WTC11 (cell line): ENCODE results near the gene FAM177A1. TPM values are rescaled to one million over a fixed set of nuclear protein-coding genes. Genes with fewer than 3 reads are reported as not detected.

Experiments used
- ATAC-seq: fragments of 200-7000 bp; cut with Tn5 transposase; 2 replicates; pipeline ENCODE4 v1.10.0; 2021; ENCODE audit warnings: mild to moderate bottlenecking, moderate library complexity
- CTCF ChIA-PET: fragments of 300-600 bp; sonication (Branson Sonifier 250); formaldehyde crosslinking; loops from one replicate; lab custom pipeline; 2021; ENCODE audit warnings: antibody characterized with exemption; lab: Charles Lee
- POLR2A ChIA-PET: fragments of 350-600 bp; sonication (Branson Sonifier 250); formaldehyde crosslinking; loops from one replicate; lab custom pipeline; 2021; ENCODE audit warnings: antibody characterized with exemption; lab: Charles Lee
- DNase-seq: peaks from one replicate; pipeline ENCODE4 v3.0.0; 2021; ENCODE audit warnings: low spot score
- H3K27ac Mint-ChIP-seq: 2 replicates; pipeline ENCODE4 v1.8.0; 2021; ENCODE audit warnings: mixed read lengths
- H3K27me3 Mint-ChIP-seq: 2 replicates; pipeline ENCODE4 v1.8.0; 2021; ENCODE audit warnings: low read depth, mild to moderate bottlenecking, moderate library complexity, mixed read lengths
- H3K36me3 Mint-ChIP-seq: 2 replicates; pipeline ENCODE4 v1.8.0; 2021; ENCODE audit warnings: mixed read lengths
- H3K4me1 Mint-ChIP-seq: 2 replicates; pipeline ENCODE4 v1.8.0; 2022; ENCODE audit warnings: mixed read lengths
- H3K4me3 Mint-ChIP-seq: 2 replicates; pipeline ENCODE4 v1.8.0; 2021; ENCODE audit warnings: mild to moderate bottlenecking, moderate library complexity, mixed read lengths
- H3K9me3 Mint-ChIP-seq: 2 replicates; pipeline ENCODE4 v1.8.0; 2021; ENCODE audit warnings: mixed read lengths
- ATF1 ChIP-seq: sonication (generic); formaldehyde crosslinking; IDR thresholded peaks from 2 replicates; pipeline ENCODE4 v1.8.1; 2023; ENCODE audit warnings: mild to moderate bottlenecking, moderate library complexity, missing genetic modification reagents
- CREM ChIP-seq: sonication (generic); formaldehyde crosslinking; IDR thresholded peaks from 2 replicates; pipeline ENCODE4 v1.8.1; 2022; ENCODE audit warnings: mild to moderate bottlenecking, missing genetic modification reagents, moderate library complexity
- FOXP4 ChIP-seq: sonication (generic); formaldehyde crosslinking; IDR thresholded peaks from 2 replicates; pipeline ENCODE4 v1.8.0; 2022; ENCODE audit warnings: mild to moderate bottlenecking, missing genetic modification reagents
- GRHL2 ChIP-seq: fragments of 250-450 bp; sonication (Bioruptor Pico); IDR thresholded peaks from 2 replicates; pipeline ENCODE4 v1.8.0; 2022; ENCODE audit warnings: mild to moderate bottlenecking, moderate library complexity; ENCODE audit not compliant: insufficient replicate concordance, severe bottlenecking
- JAZF1 ChIP-seq: fragments of 250-450 bp; sonication (Bioruptor Pico); IDR thresholded peaks from 2 replicates; pipeline ENCODE4 v1.9.0; 2021; ENCODE audit warnings: moderate library complexity, mild to moderate bottlenecking, inconsistent platforms
- KAT7 ChIP-seq: sonication (generic); formaldehyde crosslinking; IDR thresholded peaks from 2 replicates; pipeline ENCODE4 v1.8.1; 2023; ENCODE audit warnings: missing genetic modification reagents, mild to moderate bottlenecking, borderline replicate concordance
- MLX ChIP-seq: sonication (generic); formaldehyde crosslinking; IDR thresholded peaks from 2 replicates; pipeline ENCODE4 v1.8.1; 2023; ENCODE audit warnings: mild to moderate bottlenecking, missing genetic modification reagents, moderate library complexity
- OVOL2 ChIP-seq: fragments of 250-450 bp; sonication (Bioruptor Pico); IDR thresholded peaks from 2 replicates; pipeline ENCODE4 v1.9.0; 2021; ENCODE audit warnings: mild to moderate bottlenecking, borderline replicate concordance
- PRRX2 ChIP-seq: fragments of 250-450 bp; sonication (Bioruptor Pico); IDR thresholded peaks from 2 replicates; pipeline ENCODE4 v1.8.0; 2021; ENCODE audit warnings: mild to moderate bottlenecking
- RELA ChIP-seq: sonication (generic); formaldehyde crosslinking; IDR thresholded peaks from 2 replicates; pipeline ENCODE4 v1.8.1; 2022; ENCODE audit warnings: missing genetic modification reagents, mild to moderate bottlenecking, borderline replicate concordance
- RORB ChIP-seq: fragments of 250-450 bp; sonication (Bioruptor Pico); IDR thresholded peaks from 2 replicates; pipeline ENCODE4 v1.9.0; 2021; ENCODE audit warnings: mild to moderate bottlenecking
- TCF7 ChIP-seq: sonication (generic); formaldehyde crosslinking; IDR thresholded peaks from 2 replicates; pipeline ENCODE4 v1.8.0; 2022; ENCODE audit warnings: mild to moderate bottlenecking, low read depth, missing genetic modification reagents, moderate library complexity
- TEAD1 ChIP-seq: sonication (generic); formaldehyde crosslinking; IDR thresholded peaks from 2 replicates; pipeline ENCODE4 v1.8.0; 2022; ENCODE audit warnings: mild to moderate bottlenecking, missing genetic modification reagents
- USF2 ChIP-seq: sonication (generic); formaldehyde crosslinking; IDR thresholded peaks from 2 replicates; pipeline ENCODE4 v1.8.1; 2023; ENCODE audit warnings: mild to moderate bottlenecking, missing genetic modification reagents, moderate library complexity
- ZNF121 ChIP-seq: sonication (generic); formaldehyde crosslinking; IDR thresholded peaks from 2 replicates; pipeline ENCODE4 v1.8.0; 2023; ENCODE audit warnings: missing genetic modification reagents
- ZNF138 ChIP-seq: sonication (generic); formaldehyde crosslinking; conservative IDR thresholded peaks from 2 replicates; pipeline ENCODE4 v1.8.1; 2022; ENCODE audit warnings: mild to moderate bottlenecking, moderate library complexity, missing genetic modification reagents
- ZNF416 ChIP-seq: fragments of 250-450 bp; sonication (Bioruptor Pico); IDR thresholded peaks from 2 replicates; pipeline ENCODE4 v1.9.0; 2021; ENCODE audit warnings: mild to moderate bottlenecking, inconsistent platforms
- ZNF425 ChIP-seq: fragments of 250-450 bp; sonication (Bioruptor Pico); conservative IDR thresholded peaks from 2 replicates; pipeline ENCODE4 v1.9.0; 2021; ENCODE audit warnings: mild to moderate bottlenecking
- ZNF671 ChIP-seq: fragments of 250-450 bp; sonication (Bioruptor Pico); IDR thresholded peaks from 2 replicates; pipeline ENCODE4 v1.8.0; 2021; ENCODE audit warnings: mild to moderate bottlenecking
- total RNA-seq: library from RNA; stranded (reverse); gene quantifications from 3 replicates; pipeline ENCODE4 v1.2.3, GENCODE V29; 2021

FAM177A1 gene
- total RNA-seq, 1 experiment from 2014 or later: 44.7 TPM

- H3K9me3 Mint-ChIP-seq: peaks cover 19% of the 10 kb centered on the region
- peaks cover 16% of the 10 kb centered on the region for H3K4me1 Mint-ChIP-seq
- ATAC-seq: peak; percentile 48; the same call in 1 of the 2 replicates
- H3K4me3 Mint-ChIP-seq: no peak overlapping the region
- peak overlapping the region; percentile 29 for H3K27ac Mint-ChIP-seq
- ChIA-PET CTCF (no interaction called here), POLR2A (no interaction called here)
- no peaks in the 10 kb centered on the region for H3K27me3 Mint-ChIP-seq
- peak; percentile 19 for DNase-seq
- TF ChIP-seq USF2 (CRISPR knock-in tag) (no peak), ZNF671 (no peak), RELA (CRISPR knock-in tag) (no peak), JAZF1 (no peak), MLX (CRISPR knock-in tag) (no peak), ZNF425 (no peak), ZNF138 (CRISPR knock-in tag) (no peak)
- peaks cover 62% of the 10 kb centered on the region for H3K36me3 Mint-ChIP-seq
Measured at GRCh38 chr14:35113308-35113950, 67.4 kb downstream of the FAM177A1 start.

- H3K9me3 Mint-ChIP-seq: peaks cover 19% of the 10 kb centered on the region
- POLR2A ChIA-PET: no interaction called here
- ATAC-seq: no peak
- no peak for TF ChIP-seq ATF1
- TF ChIP-seq ZNF671: no peak
- TF ChIP-seq ZNF121 (CRISPR knock-in tag): no peak
- no peak for TF ChIP-seq JAZF1
- TF ChIP-seq ZNF138 (CRISPR knock-in tag): no peak
- no peak for TF ChIP-seq PRRX2
- no peak for TF ChIP-seq OVOL2 (CRISPR knock-in tag)
- TF ChIP-seq GRHL2: no peak
- TF ChIP-seq KAT7 (CRISPR knock-in tag): no peak
- TF ChIP-seq RORB (CRISPR knock-in tag): no peak
- no peak for TF ChIP-seq ZNF416 (CRISPR knock-in tag)
- H3K4me1 Mint-ChIP-seq: peaks cover 16% of the 10 kb centered on the region
- H3K27me3 Mint-ChIP-seq: no peaks in the 10 kb centered on the region
- peaks cover 62% of the 10 kb centered on the region for H3K36me3 Mint-ChIP-seq
- H3K27ac Mint-ChIP-seq: no peak overlapping the region
- DNase-seq: no peak
- CTCF ChIA-PET: interaction anchor here (0.7 kb wide), 1 partner anchor 58 kb away, joined by 3 read pairs; no protein-coding TSS in a partner anchor
- no peak overlapping the region for H3K4me3 Mint-ChIP-seq
Measured at GRCh38 chr14:35114036-35114435, 68.0 kb downstream of the FAM177A1 start.

GRCh38 chr14:35116242-35116641 is 70.2 kb downstream of the FAM177A1 start:
- Mint-ChIP-seq H3K36me3 (peaks cover 47% of the 10 kb centered on the region), H3K27me3 (no peaks in the 10 kb centered on the region), H3K4me1 (peaks cover 21% of the 10 kb centered on the region), H3K4me3 (no peak overlapping the region), H3K27ac (no peak overlapping the region), H3K9me3 (peaks cover 17% of the 10 kb centered on the region)
- ATAC-seq (no peak), DNase-seq (no peak)
- ChIA-PET CTCF (no interaction called here), POLR2A (no interaction called here)
- TF ChIP-seq TCF7 (CRISPR knock-in tag) (no peak), TEAD1 (CRISPR knock-in tag) (no peak), CREM (CRISPR knock-in tag) (no peak), FOXP4 (CRISPR knock-in tag) (no peak)
